H1 (cell line): ENCODE measurements around the gene UHRF1. TPM values are rescaled to one million over a fixed set of nuclear protein-coding genes. Genes with fewer than 3 reads are reported as not detected.

Source experiments
- CTCF ChIA-PET: fragments of 300-600 bp; sonication (Branson Sonifier 250); formaldehyde crosslinking; loops from one replicate; lab custom pipeline; 2021; ENCODE audit not compliant: partially characterized antibody; lab: Charles Lee
- POLR2A ChIA-PET: fragments of 300-600 bp; sonication (Branson Sonifier 250); formaldehyde crosslinking; loops from one replicate; lab custom pipeline; 2021; ENCODE audit warnings: inconsistent platforms; ENCODE audit not compliant: partially characterized antibody; lab: Charles Lee
- DNase-seq, 2 experiments: peaks; one replicate each; pipeline versions ENCODE4 v3.0.0 to v3.0.0-alpha.2; 2010 to 2022; ENCODE audit warnings: low spot score in 2 of 2, low read depth in 1 of 2, mixed read lengths in 1 of 2
- FAIRE-seq: peaks from 2 replicates; lab custom pipeline; 2011; peaks lifted over from hg19 to GRCh38; lab: Jason Lieb, UNC
- H2AFZ ChIP-seq: 2 replicates; pipeline ENCODE4 v1.8.1; 2012; ENCODE audit warnings: low read length, inconsistent platforms
- H2AK5ac ChIP-seq: 2 replicates; pipeline ENCODE4 v1.6.1; 2013; ENCODE audit warnings: low read depth, low read length
- H2BK120ac ChIP-seq: replicated peaks from 2 replicates; pipeline ENCODE3; 2013; ENCODE audit warnings: low read depth, low read length, inconsistent platforms
- H2BK12ac ChIP-seq: 2 replicates; pipeline ENCODE4 v1.6.1; 2013; ENCODE audit warnings: low read depth, low read length
- H2BK15ac ChIP-seq: 2 replicates; pipeline ENCODE4 v1.6.1; 2013; ENCODE audit warnings: low read length
- H2BK20ac ChIP-seq: 2 replicates; pipeline ENCODE4 v1.6.1; 2013; ENCODE audit warnings: low read length
- H2BK5ac ChIP-seq: 2 replicates; pipeline ENCODE4 v1.6.1; 2013; ENCODE audit warnings: low read depth, low read length
- H3K14ac ChIP-seq: 2 replicates; pipeline ENCODE4 v1.6.1; 2013; ENCODE audit warnings: inconsistent platforms; ENCODE audit not compliant: insufficient read length
- H3K18ac ChIP-seq: 2 replicates; pipeline ENCODE4 v1.6.1; 2013; ENCODE audit warnings: low read length; ENCODE audit errors: extremely low read depth
- H3K23ac ChIP-seq: 2 replicates; pipeline ENCODE4 v1.6.1; 2013; ENCODE audit warnings: inconsistent platforms; ENCODE audit not compliant: insufficient read length
- H3K23me2 ChIP-seq: 2 replicates; pipeline ENCODE4 v1.6.1; 2013; ENCODE audit warnings: low read depth, low read length
- H3K27ac ChIP-seq: 2 replicates; pipeline ENCODE4 v1.6.1; 2011; ENCODE audit warnings: low read depth, low read length, inconsistent platforms
- H3K27me3 ChIP-seq, 4 experiments: replicated peaks in 1 of 4; 1 replicate in 1 of 4; 2 replicates in 3 of 4; pipeline versions ENCODE4 v1.6.1 to v1.8.1; 2011 to 2013; ENCODE audit warnings: low read length in 3 of 4, mild to moderate bottlenecking in 3 of 4, inconsistent platforms in 2 of 4, mixed read lengths in 2 of 4, moderate library complexity in 1 of 4; ENCODE audit not compliant: control insufficient read depth in 3 of 4, insufficient read depth in 3 of 4; ENCODE audit errors: extremely low read depth in 1 of 4
- H3K36me3 ChIP-seq, 4 experiments: 2 replicates each; pipeline versions ENCODE4 v1.6.1 to v1.8.1; 2011 to 2013; ENCODE audit warnings: mild to moderate bottlenecking in 4 of 4, low read length in 3 of 4, moderate library complexity in 2 of 4, control low read depth in 1 of 4, inconsistent platforms in 1 of 4; ENCODE audit not compliant: insufficient read depth in 4 of 4, control insufficient read depth in 2 of 4
- H3K4ac ChIP-seq: replicated peaks from 2 replicates; pipeline ENCODE3; 2013; ENCODE audit warnings: low read length, low read depth, mixed read lengths, inconsistent platforms; ENCODE audit not compliant: insufficient read length
- H3K4me1 ChIP-seq, 4 experiments: replicated peaks in 1 of 4; 1 replicate in 1 of 4; 2 replicates in 3 of 4; pipeline versions ENCODE4 v1.6.1 to v1.8.1; 2011 to 2013; ENCODE audit warnings: low read length in 3 of 4, inconsistent platforms in 2 of 4, mixed read lengths in 1 of 4; ENCODE audit not compliant: insufficient read depth in 4 of 4, control insufficient read depth in 3 of 4
- H3K4me2 ChIP-seq, 2 experiments: 2 replicates each; pipeline versions ENCODE4 v1.6.1 to v1.8.1; 2011 to 2013; ENCODE audit warnings: low read depth in 2 of 2, low read length in 2 of 2, control low read depth in 1 of 2, inconsistent platforms in 1 of 2, mild to moderate bottlenecking in 1 of 2; ENCODE audit not compliant: insufficient read depth in 1 of 2
- H3K4me3 ChIP-seq, 4 experiments: fragments of 200-600, 300-600 bp in 1 of 4; sonication (generic), shearing (Covaris generic), sonication (Bioruptor Twin) in 1 of 4; 2 replicates each; pipeline versions ENCODE4 v1.5.1 to v1.8.1; 2011 to 2016; ENCODE audit warnings: low read length in 4 of 4, low read depth in 3 of 4, control low read depth in 2 of 4, inconsistent platforms in 2 of 4, mild to moderate bottlenecking in 2 of 4, mixed read lengths in 1 of 4, moderate library complexity in 1 of 4; ENCODE audit not compliant: insufficient read depth in 2 of 4; ENCODE audit errors: extremely low read depth in 1 of 4
- H3K56ac ChIP-seq: replicated peaks from 2 replicates; pipeline ENCODE3; 2013; ENCODE audit warnings: low read depth, mild to moderate bottlenecking, mixed read lengths, low read length, inconsistent platforms; ENCODE audit not compliant: insufficient read length
- H3K79me1 ChIP-seq: 2 replicates; pipeline ENCODE4 v1.6.1; 2013; ENCODE audit warnings: low read depth, low read length, control low read depth
- H3K79me2 ChIP-seq, 2 experiments: 2 replicates each; pipeline versions ENCODE4 v1.6.1 to v1.8.1; 2012 to 2013; ENCODE audit warnings: low read length in 2 of 2, mild to moderate bottlenecking in 2 of 2, inconsistent platforms in 1 of 2; ENCODE audit not compliant: insufficient read depth in 2 of 2, control insufficient read depth in 1 of 2
- H3K9ac ChIP-seq, 4 experiments: replicated peaks in 1 of 4; 1 replicate in 1 of 4; 2 replicates in 3 of 4; pipeline versions ENCODE4 v1.6.1 to v1.8.1; 2011 to 2013; ENCODE audit warnings: low read depth in 3 of 4, low read length in 3 of 4, control low read depth in 2 of 4, mild to moderate bottlenecking in 2 of 4, moderate library complexity in 2 of 4, inconsistent platforms in 1 of 4; ENCODE audit errors: extremely low read depth in 1 of 4
- H3K9me3 ChIP-seq, 2 experiments: 2 replicates each; pipeline versions ENCODE4 v1.6.1 to v1.8.1; 2012 to 2013; ENCODE audit warnings: mild to moderate bottlenecking in 2 of 2, moderate library complexity in 2 of 2, control low read depth in 1 of 2, inconsistent platforms in 1 of 2, low read depth in 1 of 2, low read length in 1 of 2, mixed read lengths in 1 of 2; ENCODE audit not compliant: insufficient read depth in 2 of 2
- H4K20me1 ChIP-seq, 2 experiments: replicated peaks in 1 of 2; 2 replicates each; pipeline versions ENCODE3 to v1.8.1; 2011 to 2013; ENCODE audit warnings: inconsistent platforms in 2 of 2, low read length in 2 of 2, mild to moderate bottlenecking in 1 of 2; ENCODE audit not compliant: insufficient read depth in 2 of 2, control insufficient read depth in 1 of 2
- H4K5ac ChIP-seq: 2 replicates; pipeline ENCODE4 v1.6.1; 2013; ENCODE audit warnings: low read length, low read depth, mixed read lengths, inconsistent platforms; ENCODE audit not compliant: insufficient read length
- H4K8ac ChIP-seq: 2 replicates; pipeline ENCODE4 v1.8.0; 2013; ENCODE audit warnings: mild to moderate bottlenecking, moderate library complexity, low read length, inconsistent platforms; ENCODE audit not compliant: insufficient read depth; ENCODE audit errors: extremely low read depth
- H4K91ac ChIP-seq: replicated peaks from 2 replicates; pipeline ENCODE3; 2013; ENCODE audit warnings: low read length, mixed read lengths, inconsistent platforms; ENCODE audit not compliant: insufficient read length
- CBX8 ChIP-seq: fragments of 300-800, 300-1000 bp; sonication (generic); IDR thresholded peaks from 2 replicates; pipeline ENCODE4 v1.7.1; 2016; ENCODE audit warnings: low read depth, low read length, borderline replicate concordance
- WGBS, 2 experiments: shearing (Covaris generic) in 1 of 2; methylation state at CpG; one replicate each; pipeline versions ENCODE4 v1.1.6 to v1.1.7; 2013 to 2015; ENCODE audit warnings: low lambda C conversion rate in 2 of 2, mixed read lengths in 2 of 2, inconsistent platforms in 1 of 2, low coverage in 1 of 2, missing lambda C conversion rate in 1 of 2; ENCODE audit not compliant: insufficient replicate concordance in 2 of 2, insufficient coverage in 1 of 2, insufficient read length in 1 of 2; ENCODE audit errors: extremely low coverage in 1 of 2, missing lambda C conversion rate in 1 of 2; 5-methylcytosine and 5-hydroxymethylcytosine counted together
- polyA plus RNA-seq, 7 experiments: library from polyadenylated mRNA; depleted of rRNA in 3 of 7; stranded (reverse) in 5 of 7; unstranded in 2 of 7; fragments of >200 nt in 5 of 7; fragments of 200-250 nt in 2 of 7; gene quantifications; 1 replicate in 5 of 7; 2 replicates in 1 of 7; 4 replicates in 1 of 7; pipeline versions ENCODE4 v1.2.1 to v1.2.3, GENCODE V29; 2011 to 2013; ENCODE audit warnings: missing spikeins in 2 of 7, mixed read lengths in 2 of 7
- total RNA-seq: library from RNA; stranded (reverse); fragmentation: NEBNext Ultra II Directional; extraction: Animal tissue kit (Norgen Biotek cat#: 25700); gene quantifications from 2 replicates; pipeline ENCODE4 v1.2.1, GENCODE V29; 2021

Gene UHRF1
- total and polyA plus RNA-seq, 2 of the 8 experiments (the other 6 are each of a cell fraction or from before 2014, with no cell fraction given), result 14.7 to 65.8 TPM

- H3K14ac ChIP-seq, result no peak overlapping the region
- no peak overlapping the region for H3K23ac ChIP-seq
- H2BK5ac ChIP-seq, result no peak overlapping the region
- peaks cover 0 to 54% of the 10 kb centered on the region in 2 experiments; a peak in 3 of 4 replicates for H3K79me2 ChIP-seq
- no peak overlapping the region for H2BK12ac ChIP-seq
- H4K91ac ChIP-seq, result no peak overlapping the region
- H4K20me1 ChIP-seq, result peaks cover 8 to 19% of the 10 kb centered on the region in 2 experiments
- H3K27ac ChIP-seq, result no peak overlapping the region; the same call in 1 of the 2 replicates
- no peak overlapping the region for H2AK5ac ChIP-seq
- no peaks in the 10 kb centered on the region for H3K23me2 ChIP-seq
- no peak overlapping the region for H4K8ac ChIP-seq
- H2BK120ac ChIP-seq, result no peak overlapping the region
- DNase-seq (no peak), FAIRE-seq (no peak)
- peaks cover 11% of the 10 kb centered on the region for H3K79me1 ChIP-seq
- H4K5ac ChIP-seq, result no peak overlapping the region
- H3K4ac ChIP-seq, result no peak overlapping the region
- no peak overlapping the region for H2BK15ac ChIP-seq
- H2AFZ ChIP-seq, result no peak overlapping the region
- H3K9ac ChIP-seq, result no peak overlapping the region
- H2BK20ac ChIP-seq, result no peak overlapping the region
- no peak overlapping the region for H3K4me2 ChIP-seq
- no peaks in the 10 kb centered on the region for H3K9me3 ChIP-seq
- ChIA-PET POLR2A (no interaction called here), CTCF (interaction anchor here (1.1 to 2.2 kb wide), 5 partner anchors 11 to 114 kb away, joined by 3 to 12 read pairs (median 4); no protein-coding TSS in a partner anchor)
- WGBS, 2 experiments, result 90% methylated on average over 22 of the region's 22 CpGs; no CpG with 5 or more reads in 1 of the 2 experiments
- no peak overlapping the region for H3K4me3 ChIP-seq
- H3K56ac ChIP-seq, result no peak overlapping the region
- H3K27me3 ChIP-seq, result no peaks in the 10 kb centered on the region
- peaks cover 0 to 3% (median under 1%) of the 10 kb centered on the region in 4 experiments; a peak in 1 of 7 replicates for H3K4me1 ChIP-seq
- peaks cover 0 to 10% (median 3%) of the 10 kb centered on the region in 4 experiments; a peak in 2 of 8 replicates for H3K36me3 ChIP-seq
- no peak for TF ChIP-seq CBX8
- no peak overlapping the region for H3K18ac ChIP-seq
Measured at GRCh38 chr19:4922530-4923275, 13.4 kb downstream of the UHRF1 start.
